Measurements from ENCODE around the gene LRRC37A2.
"Not testable (repeated sequence)": the region's sequence is repeated elsewhere in the genome, so short reads cannot be mapped to it uniquely, and the experiment has no call there.

Gene LRRC37A2

GRCh38 chr17:46598344-46598931 is 86.2 kb downstream of the LRRC37A2 start:
- DNase-seq (ENCODE audit: low spot score): not testable (repeated sequence)

DNA sequence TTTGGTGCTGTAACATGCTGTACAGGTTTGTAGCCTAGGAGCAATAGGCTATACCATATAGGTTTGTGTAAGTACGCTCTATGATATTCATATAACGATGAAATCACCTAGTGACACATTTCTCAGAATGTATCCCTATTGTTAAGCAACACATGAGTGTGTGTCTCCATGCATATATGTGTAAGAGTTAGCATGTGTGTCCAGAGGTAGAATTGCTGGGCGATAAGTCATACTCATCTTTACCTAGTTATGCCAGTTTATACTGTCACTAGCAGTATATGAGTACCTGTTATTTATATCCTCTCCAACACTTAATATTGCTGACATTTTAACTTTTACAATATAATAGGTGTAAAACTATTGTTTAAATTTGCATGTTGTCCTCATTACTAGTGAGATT is 88.5 kb downstream of the LRRC37A2 start:
- not testable (repeated sequence) for DNase-seq (ENCODE audit: low spot score)

DNA sequence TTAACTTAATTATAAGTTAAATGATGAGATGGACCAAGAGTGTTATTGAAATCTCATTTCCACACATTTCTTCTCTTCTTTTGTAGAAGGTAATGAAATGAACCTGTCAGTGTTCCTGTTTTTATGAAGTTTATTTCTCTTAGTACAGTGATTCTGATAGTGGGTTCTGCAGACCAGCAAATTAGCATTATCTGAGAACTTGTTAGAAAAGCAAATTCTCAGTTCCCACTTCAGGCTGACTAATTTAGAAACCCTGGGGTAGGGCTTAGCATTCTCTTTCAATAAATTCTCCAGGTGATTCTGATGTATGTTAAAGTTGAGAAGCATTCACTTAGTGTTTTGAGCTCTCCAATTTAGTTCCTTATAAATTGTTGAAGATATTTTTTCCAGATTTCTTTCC is 90.9 kb downstream of the LRRC37A2 start:
- not testable (repeated sequence) for DNase-seq (ENCODE audit: low spot score)

Data from germinal center (tissue), 1 donor.